HG02938 (cell line): ENCODE results near the gene TBCA.

Experiments used
- ATAC-seq: cut with Tn5 transposase; IDR thresholded peaks from one replicate; pipeline ENCODE4 v1.9.1; 2021; ENCODE audit warnings: mild to moderate bottlenecking, moderate library complexity; ENCODE audit not compliant: unreplicated experiment

The TBCA gene

GRCh38 chr5:77644371-77645157 lies 131.6 kb downstream of the TBCA start:
- ATAC-seq, result no peak

- no peak for ATAC-seq
Measured at GRCh38 chr5:77643654-77644370, 132.3 kb downstream of the TBCA start.

GRCh38 chr5:77642738-77643653 lies 133.1 kb downstream of the TBCA start:
- no peak for ATAC-seq

GRCh38 chr5:77641963-77642737 lies 134.0 kb downstream of the TBCA start:
- ATAC-seq, result no peak

- ATAC-seq, result no peak
Measured at GRCh38 chr5:77641397-77641943, 134.7 kb downstream of the TBCA start.
